HepG2 (cell line): ENCODE measurements around the gene PLIN3. TPM values are rescaled to one million over a fixed set of nuclear protein-coding genes. Genes with fewer than 3 reads are reported as not detected.
A peak's percentile ranks its signal among the peaks of the same experiment; 100 is the strongest.

Experiments
- ATF2 ChIP-seq: sonication (generic); formaldehyde crosslinking; IDR thresholded peaks from 2 replicates; pipeline ENCODE4 v1.4.0; 2020; ENCODE audit warnings: missing genetic modification reagents
- ATF3 ChIP-seq: sonication (generic); formaldehyde crosslinking; IDR thresholded peaks from 2 replicates; pipeline ENCODE4 v1.4.0; 2020; ENCODE audit warnings: missing genetic modification reagents
- ATF4 ChIP-seq, 2 experiments: fragments of 450-650 bp in 1 of 2; sonication (generic) in 1 of 2; formaldehyde crosslinking; IDR thresholded peaks; 2 replicates each; pipeline versions ENCODE4 v1.5.0 to v1.8.0; 2020 to 2022; ENCODE audit warnings: mild to moderate bottlenecking in 1 of 2, missing genetic modification reagents in 1 of 2
- CREBL2 ChIP-seq: sonication (generic); formaldehyde crosslinking; IDR thresholded peaks from 2 replicates; pipeline ENCODE4 v1.8.1; 2023; ENCODE audit warnings: missing genetic modification reagents, mild to moderate bottlenecking, borderline replicate concordance
- EEA1 ChIP-seq: sonication (generic); formaldehyde crosslinking; IDR thresholded peaks from 2 replicates; pipeline ENCODE4 v1.5.1; 2020; ENCODE audit warnings: mild to moderate bottlenecking, missing genetic modification reagents, borderline replicate concordance
- EHMT2 ChIP-seq: fragments of 200-600 bp; sonication (generic); IDR thresholded peaks from 2 replicates; pipeline ENCODE4 v1.7.0; 2017; ENCODE audit warnings: antibody characterized with exemption, low read depth, low read length, borderline replicate concordance
- FOXM1 ChIP-seq: sonication (generic); formaldehyde crosslinking; IDR thresholded peaks from 2 replicates; pipeline ENCODE4 v1.5.0; 2020; ENCODE audit warnings: missing genetic modification reagents
- LCORL ChIP-seq, 2 experiments: fragments of 450-650 bp in 1 of 2; sonication (generic) in 1 of 2; formaldehyde crosslinking in 1 of 2; IDR thresholded peaks; 2 replicates each; pipeline versions ENCODE4 v1.5.0 to v1.6.1; 2017 to 2020; ENCODE audit warnings: antibody characterized with exemption in 1 of 2, missing genetic modification reagents in 1 of 2
- MAF1 ChIP-seq: sonication (generic); formaldehyde crosslinking; IDR thresholded peaks from 2 replicates; pipeline ENCODE4 v1.5.0; 2020; ENCODE audit warnings: missing genetic modification reagents, borderline replicate concordance
- NR2F1 ChIP-seq, 2 experiments: fragments of 450-650 bp in 1 of 2; formaldehyde crosslinking in 1 of 2; IDR thresholded peaks; 2 replicates each; pipeline versions ENCODE4 v1.5.0 to v1.6.1; 2016 to 2020; ENCODE audit warnings: mild to moderate bottlenecking in 1 of 2, missing compliant biosample characterization in 1 of 2, missing genetic modification reagents in 1 of 2, moderate library complexity in 1 of 2
- NR2F2 ChIP-seq: IDR thresholded peaks from 2 replicates; pipeline ENCODE4 v1.6.1; 2012; ENCODE audit warnings: low read depth, inconsistent platforms, borderline replicate concordance
- PTBP1 ChIP-seq: fragments of 200-400 bp; formaldehyde crosslinking; IDR thresholded peaks from 2 replicates; pipeline ENCODE4 v1.6.1; 2018; ENCODE audit warnings: low read length, low read depth; ENCODE audit not compliant: poor library complexity, severe bottlenecking
- RXRB ChIP-seq: IDR thresholded peaks from 2 replicates; pipeline ENCODE4 v1.6.1; 2016; ENCODE audit warnings: borderline replicate concordance, missing genetic modification reagents, missing compliant biosample characterization
- TBL1XR1 ChIP-seq: fragments of 150-350 bp; IDR thresholded peaks from 2 replicates; pipeline ENCODE4 v1.6.1; 2014; ENCODE audit warnings: borderline replicate concordance, low read length; ENCODE audit not compliant: partially characterized antibody
- TOE1 ChIP-seq: sonication (generic); formaldehyde crosslinking; IDR thresholded peaks from 2 replicates; pipeline ENCODE4 v1.4.0; 2020; ENCODE audit warnings: mild to moderate bottlenecking, missing genetic modification reagents
- ZBTB37 ChIP-seq: sonication (generic); formaldehyde crosslinking; IDR thresholded peaks from 2 replicates; pipeline ENCODE4 v1.4.0; 2020; ENCODE audit warnings: mild to moderate bottlenecking, missing genetic modification reagents
- ZFYVE20 ChIP-seq: sonication (generic); formaldehyde crosslinking; IDR thresholded peaks from 2 replicates; pipeline ENCODE4 v1.8.0; 2023; ENCODE audit warnings: low read depth, mild to moderate bottlenecking, moderate library complexity, missing genetic modification reagents, borderline replicate concordance
- ZMYM3 ChIP-seq: sonication (generic); formaldehyde crosslinking; IDR thresholded peaks from 2 replicates; pipeline ENCODE4 v1.5.1; 2020; ENCODE audit warnings: mild to moderate bottlenecking, missing genetic modification reagents
- ZNF282 ChIP-seq: fragments of 450-650 bp; IDR thresholded peaks from 2 replicates; pipeline ENCODE4 v1.6.1; 2018; ENCODE audit not compliant: partially characterized antibody
- ZNF451 ChIP-seq: sonication (generic); formaldehyde crosslinking; IDR thresholded peaks from 2 replicates; pipeline ENCODE4 v1.5.0; 2020; ENCODE audit warnings: mild to moderate bottlenecking, missing genetic modification reagents
- ZNF543 ChIP-seq: sonication (generic); formaldehyde crosslinking; IDR thresholded peaks from 2 replicates; pipeline ENCODE4 v1.4.0; 2020; ENCODE audit warnings: mild to moderate bottlenecking, missing genetic modification reagents
- ZNF557 ChIP-seq: sonication (generic); formaldehyde crosslinking; IDR thresholded peaks from 2 replicates; pipeline ENCODE4 v1.4.0; 2020; ENCODE audit warnings: missing genetic modification reagents
- ZNF607 ChIP-seq: sonication (generic); formaldehyde crosslinking; IDR thresholded peaks from 2 replicates; pipeline ENCODE4 v1.5.1; 2020; ENCODE audit warnings: missing genetic modification reagents, mild to moderate bottlenecking, borderline replicate concordance
- ZNF616 ChIP-seq: sonication (generic); formaldehyde crosslinking; IDR thresholded peaks from 2 replicates; pipeline ENCODE4 v1.5.0; 2020; ENCODE audit warnings: low read depth, mild to moderate bottlenecking, missing genetic modification reagents
- ZNF75D ChIP-seq: sonication (generic); formaldehyde crosslinking; IDR thresholded peaks from 2 replicates; pipeline ENCODE4 v1.8.1; 2023; ENCODE audit warnings: missing genetic modification reagents, mild to moderate bottlenecking, borderline replicate concordance
- ZNF780A ChIP-seq: sonication (generic); formaldehyde crosslinking; IDR thresholded peaks from 2 replicates; pipeline ENCODE4 v1.8.0; 2022; ENCODE audit warnings: mild to moderate bottlenecking, missing genetic modification reagents, moderate library complexity
- polyA plus RNA-seq, 8 experiments: library from polyadenylated mRNA; depleted of rRNA in 3 of 8; stranded (reverse) in 7 of 8; unstranded in 1 of 8; fragments of >200 nt; fragmentation: Illumina TruSeq in 4 of 8; extraction: Trizol in 4 of 8; gene quantifications; 2 replicates each; pipeline versions ENCODE4 v1.2.1 to v1.2.3, GENCODE V29; 2011 to 2016; ENCODE audit warnings: low read depth in 4 of 8, missing spikeins in 1 of 8, mixed read lengths in 1 of 8; ENCODE audit not compliant: insufficient read depth in 1 of 8
- total RNA-seq, 5 experiments: library from RNA; depleted of rRNA; stranded (reverse); fragments of >200 nt; fragmentation: Illumina TruSeq; extraction: Trizol; gene quantifications; 2 replicates each; pipeline ENCODE4 v1.2.3, GENCODE V29; 2016; ENCODE audit warnings: low read depth in 1 of 5

PLIN3 gene
- total and polyA plus RNA-seq, 2 of the 13 experiments (the other 11 are each of a cell fraction or from before 2014, with no cell fraction given): 49.3 to 57.9 TPM

DNA sequence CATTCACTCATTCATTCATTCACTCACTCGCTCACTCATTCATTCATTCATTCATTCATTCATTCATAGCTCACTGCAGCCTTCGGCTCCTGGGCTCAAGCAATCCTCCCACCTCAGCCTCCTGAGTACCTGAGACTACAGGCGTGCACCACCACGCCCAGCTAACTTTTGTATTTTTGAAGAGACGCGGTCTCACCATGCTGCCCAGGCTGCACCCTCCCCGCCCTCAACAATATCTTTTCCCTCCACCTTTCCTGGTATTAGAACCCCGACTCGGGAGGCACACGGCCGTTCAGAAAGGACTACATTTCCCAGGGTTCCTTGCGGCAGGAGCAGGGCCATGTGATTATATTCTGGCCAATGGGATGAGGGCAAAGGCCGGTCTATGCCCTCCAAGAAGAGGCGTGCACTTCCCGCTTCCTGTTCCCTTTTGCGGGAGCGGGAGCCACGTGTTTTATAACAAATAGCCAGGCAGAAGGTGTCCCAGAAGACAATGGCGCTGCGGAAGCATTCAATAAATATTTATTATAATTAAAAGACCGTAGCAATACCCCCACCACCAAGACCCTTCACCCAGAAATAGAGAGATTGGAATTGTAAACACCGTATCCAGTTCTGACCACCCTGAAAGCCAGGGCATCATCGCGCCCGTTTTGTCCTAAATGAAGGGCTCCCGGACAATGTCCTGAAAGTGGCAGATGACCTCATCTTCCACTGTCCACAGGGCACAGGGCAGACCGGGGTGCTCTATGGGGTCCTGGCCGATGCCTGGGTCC, 51.9 kb downstream of the PLIN3 start (continued):
- TF ChIP-seq ZBTB37 (CRISPR knock-in tag) (no peak), ZNF607 (CRISPR knock-in tag) (0 out of 2 replicates have a peak, but pooled peaks have one; percentile 11), NR2F2 (no peak), ATF4 (CRISPR knock-in tag; IDR thresholded peaks at IDR 0.05) (no peak), ZNF557 (CRISPR knock-in tag) (no peak), ZNF616 (CRISPR knock-in tag) (no peak), TBL1XR1 (no peak), ATF2 (CRISPR knock-in tag) (peak; percentile 20; the same call in 1 of the 2 replicates), ZNF451 (CRISPR knock-in tag) (no peak), EEA1 (CRISPR knock-in tag) (no peak), CREBL2 (CRISPR knock-in tag) (no peak), ZMYM3 (CRISPR knock-in tag) (peak; percentile 50), MAF1 (CRISPR knock-in tag) (no peak), ZNF282 (no peak), FOXM1 (CRISPR knock-in tag) (no peak), NR2F1 (CRISPR knock-in tag; IDR thresholded peaks at IDR 0.05) (no peak; a peak in 1 of 4 replicates), ZNF543 (CRISPR knock-in tag) (no peak), ATF3 (CRISPR knock-in tag) (no peak), RXRB (no peak), ZNF780A (CRISPR knock-in tag) (no peak), LCORL (IDR thresholded peaks at IDR 0.05) (no peak), LCORL (CRISPR knock-in tag; IDR thresholded peaks at IDR 0.05) (no peak), TOE1 (CRISPR knock-in tag) (no peak), EHMT2 (no peak), PTBP1 (no peak), ZNF75D (CRISPR knock-in tag) (no peak), ZFYVE20 (CRISPR knock-in tag) (no peak)
